Type B pancreatic cell (in vitro differentiated cells): ENCODE measurements around the gene AKAP13. TPM values are rescaled to one million over a fixed set of nuclear protein-coding genes. Genes with fewer than 3 reads are reported as not detected.

Source experiments
- DNase-seq: peaks from one replicate; pipeline ENCODE4 v3.0.0; 2021; ENCODE audit warnings: mixed read lengths; ENCODE audit not compliant: unreplicated experiment; ENCODE audit errors: extremely low spot score
- H3K27ac Mint-ChIP-seq: 2 replicates; pipeline ENCODE4 v1.8.0; 2021; ENCODE audit warnings: mild to moderate bottlenecking, mixed read lengths
- H3K27me3 Mint-ChIP-seq: 2 replicates; pipeline ENCODE4 v1.8.0; 2021; ENCODE audit warnings: mixed read lengths
- H3K36me3 Mint-ChIP-seq: 2 replicates; pipeline ENCODE4 v1.8.0; 2021; ENCODE audit warnings: mixed read lengths
- H3K4me1 Mint-ChIP-seq: one replicate; pipeline ENCODE4 v1.8.0; 2021; ENCODE audit warnings: mixed read lengths; ENCODE audit not compliant: unreplicated experiment
- H3K4me3 Mint-ChIP-seq: 2 replicates; pipeline ENCODE4 v1.8.0; 2021; ENCODE audit warnings: mild to moderate bottlenecking, mixed read lengths
- H3K9me3 Mint-ChIP-seq: 2 replicates; pipeline ENCODE4 v1.8.0; 2021; ENCODE audit warnings: mixed read lengths
- total RNA-seq: library from RNA; stranded (reverse); gene quantifications from 2 replicates; pipeline ENCODE4 v1.2.1, GENCODE V29; 2021; ENCODE audit warnings: low replicate concordance
- TF ChIP-seq, protein P1 (sequence below): fragments of 200-600 bp; sonication (generic); conservative IDR thresholded peaks from 2 replicates; pipeline ENCODE4 v1.5.0; 2021; ENCODE audit warnings: antibody characterized with exemption, mild to moderate bottlenecking

The AKAP13 gene
- total RNA-seq, 1 donor from 2014 or later: 75.7 TPM

DNA sequence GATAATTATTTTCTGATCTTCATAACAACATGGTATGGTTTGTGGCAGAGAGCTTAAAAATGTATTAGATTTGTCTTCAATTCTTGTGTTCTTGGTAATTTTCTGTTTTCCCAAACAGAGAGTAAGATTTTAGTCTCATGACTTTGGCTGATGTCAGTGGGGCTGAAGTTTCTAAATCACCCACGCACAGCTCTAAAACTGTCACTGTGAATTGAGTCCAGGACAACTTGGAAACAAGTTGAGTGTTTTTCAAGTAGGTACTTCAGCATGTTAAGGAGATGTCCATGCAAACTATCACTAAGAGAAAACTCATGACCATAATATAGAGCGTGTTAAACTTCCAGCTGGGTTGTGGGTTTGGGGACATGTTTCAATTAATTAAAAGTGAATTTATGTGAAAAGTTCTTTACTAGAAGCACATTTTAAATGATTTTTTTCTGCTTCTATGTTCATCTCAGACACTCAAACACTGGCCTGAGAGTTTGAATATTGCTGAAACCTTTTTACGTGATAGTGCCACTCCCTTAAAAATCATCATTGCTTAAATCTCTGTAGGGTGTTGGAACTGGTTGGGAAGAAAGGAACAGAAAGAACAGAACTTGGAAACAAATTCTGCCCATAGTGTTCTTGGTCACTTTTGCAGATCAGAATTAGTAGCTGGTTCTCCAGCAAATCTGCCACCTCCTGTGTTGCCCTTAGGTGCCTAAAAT lies 324.5 kb downstream of the AKAP13 start:
- no peak overlapping the region for H3K4me3 Mint-ChIP-seq
- H3K4me1 Mint-ChIP-seq: peaks cover 56% of the 10 kb centered on the region
- peaks cover 15% of the 10 kb centered on the region for H3K36me3 Mint-ChIP-seq
- no peak for DNase-seq
- H3K27ac Mint-ChIP-seq: peak overlapping the region; percentile 13
- no peaks in the 10 kb centered on the region for H3K9me3 Mint-ChIP-seq
- no peaks in the 10 kb centered on the region for H3K27me3 Mint-ChIP-seq
- TF ChIP-seq, protein P1, sequence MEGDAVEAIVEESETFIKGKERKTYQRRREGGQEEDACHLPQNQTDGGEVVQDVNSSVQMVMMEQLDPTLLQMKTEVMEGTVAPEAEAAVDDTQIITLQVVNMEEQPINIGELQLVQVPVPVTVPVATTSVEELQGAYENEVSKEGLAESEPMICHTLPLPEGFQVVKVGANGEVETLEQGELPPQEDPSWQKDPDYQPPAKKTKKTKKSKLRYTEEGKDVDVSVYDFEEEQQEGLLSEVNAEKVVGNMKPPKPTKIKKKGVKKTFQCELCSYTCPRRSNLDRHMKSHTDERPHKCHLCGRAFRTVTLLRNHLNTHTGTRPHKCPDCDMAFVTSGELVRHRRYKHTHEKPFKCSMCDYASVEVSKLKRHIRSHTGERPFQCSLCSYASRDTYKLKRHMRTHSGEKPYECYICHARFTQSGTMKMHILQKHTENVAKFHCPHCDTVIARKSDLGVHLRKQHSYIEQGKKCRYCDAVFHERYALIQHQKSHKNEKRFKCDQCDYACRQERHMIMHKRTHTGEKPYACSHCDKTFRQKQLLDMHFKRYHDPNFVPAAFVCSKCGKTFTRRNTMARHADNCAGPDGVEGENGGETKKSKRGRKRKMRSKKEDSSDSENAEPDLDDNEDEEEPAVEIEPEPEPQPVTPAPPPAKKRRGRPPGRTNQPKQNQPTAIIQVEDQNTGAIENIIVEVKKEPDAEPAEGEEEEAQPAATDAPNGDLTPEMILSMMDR: no peak

GRCh38 chr15:85706779-85707518 lies 326.5 kb downstream of the AKAP13 start:
- TF ChIP-seq, protein P1: no peak
- Mint-ChIP-seq H3K4me1 (peaks cover 56% of the 10 kb centered on the region), H3K27ac (peak overlapping the region; percentile 88)

DNA sequence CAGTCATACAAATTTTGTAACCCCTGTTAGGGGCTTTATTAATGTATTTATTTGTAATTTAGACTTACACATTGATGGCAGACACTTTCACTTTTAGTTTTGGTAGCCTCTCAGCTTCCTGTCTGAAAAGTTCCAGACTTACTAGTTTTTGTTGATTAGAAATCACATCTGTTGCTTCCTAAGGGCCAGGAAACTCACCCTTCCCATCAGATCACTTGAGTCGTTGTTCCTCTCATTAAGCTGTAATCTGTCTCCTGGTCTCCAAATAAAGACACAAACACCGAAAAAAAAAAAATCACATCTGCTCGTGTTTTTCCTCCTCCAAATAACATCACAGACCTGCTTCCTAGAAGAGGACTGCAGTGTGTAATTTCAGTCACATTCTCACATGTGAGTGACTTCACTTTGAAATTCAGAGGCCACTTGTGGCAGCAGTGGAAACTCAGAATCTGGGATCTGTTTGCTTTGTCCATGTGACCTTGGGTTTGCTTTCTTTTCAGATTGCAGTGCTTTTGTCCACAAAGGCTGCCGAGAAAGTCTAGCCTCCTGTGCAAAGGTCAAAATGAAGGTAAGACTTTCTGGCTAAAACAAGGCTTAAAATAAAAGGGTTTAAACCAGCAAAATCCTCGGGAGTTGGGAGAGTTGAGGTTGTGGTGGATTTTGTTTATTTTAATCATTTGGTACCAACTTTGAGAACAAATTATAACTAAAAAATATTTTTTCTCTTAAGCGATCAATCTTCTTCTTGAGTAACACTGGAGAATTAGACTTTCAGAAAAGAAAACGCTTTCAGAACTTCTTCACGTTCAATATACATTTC lies 327.3 kb downstream of the AKAP13 start:
- Mint-ChIP-seq H3K4me3 (peak overlapping the region; percentile 74), H3K4me1 (peaks cover 53% of the 10 kb centered on the region)

More at GRCh38 chr15:85706779-85707518, 326.5 kb downstream of the AKAP13 start:
- Mint-ChIP-seq H3K27me3 (no peaks in the 10 kb centered on the region), H3K9me3 (no peaks in the 10 kb centered on the region), H3K36me3 (peaks cover 18% of the 10 kb centered on the region), H3K4me3 (peak overlapping the region; percentile 12)
- no peak for DNase-seq

GRCh38 chr15:85708402-85708941 lies 328.1 kb downstream of the AKAP13 start:
- Mint-ChIP-seq H3K27ac (peak overlapping the region; percentile 88), H3K9me3 (no peaks in the 10 kb centered on the region), H3K27me3 (no peaks in the 10 kb centered on the region), H3K36me3 (peaks cover 23% of the 10 kb centered on the region), H3K4me1 (peaks cover 47% of the 10 kb centered on the region), H3K4me3 (peak overlapping the region; percentile 62)
- no peak for DNase-seq
- TF ChIP-seq, protein P1: no peak

More for the DNA sequence above, 327.3 kb downstream of the AKAP13 start:
- TF ChIP-seq, protein P1: no peak
- H3K27ac Mint-ChIP-seq: peak overlapping the region; percentile 88
- H3K36me3 Mint-ChIP-seq: peaks cover 23% of the 10 kb centered on the region
- no peaks in the 10 kb centered on the region for H3K27me3 Mint-ChIP-seq
- DNase-seq: no peak
- no peaks in the 10 kb centered on the region for H3K9me3 Mint-ChIP-seq

- Mint-ChIP-seq H3K4me3 (no peak overlapping the region), H3K4me1 (peaks cover 41% of the 10 kb centered on the region), H3K27ac (peak overlapping the region; percentile 88), H3K36me3 (peaks cover 29% of the 10 kb centered on the region), H3K9me3 (no peaks in the 10 kb centered on the region), H3K27me3 (no peaks in the 10 kb centered on the region)
- TF ChIP-seq, protein P1: no peak
- DNase-seq: no peak
Observed at GRCh38 chr15:85709250-85709649, 328.8 kb downstream of the AKAP13 start.
